ENCODE measurements around the gene DACT2.
"Not testable (repeated sequence)": the region's sequence is repeated elsewhere in the genome, so short reads cannot be mapped to it uniquely, and the experiment has no call there.

Gene DACT2

DNA sequence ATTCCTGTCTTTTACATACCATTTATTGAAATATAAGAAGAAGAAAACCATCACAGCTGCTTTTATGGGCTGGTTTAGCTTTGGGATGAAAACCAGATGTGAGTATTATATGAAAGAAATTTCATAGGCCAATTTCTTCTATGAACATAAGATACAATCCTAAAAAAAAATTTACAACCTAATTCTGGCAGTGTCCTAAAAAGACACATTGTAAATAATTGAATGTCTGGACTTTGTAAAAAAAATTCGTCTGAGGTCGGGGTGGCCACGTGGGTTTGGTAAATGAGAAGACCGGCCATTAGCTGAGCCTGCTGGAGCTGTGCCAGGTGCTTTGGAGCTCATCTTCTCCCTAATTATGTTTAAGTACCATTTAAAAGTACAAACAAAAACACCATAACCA lies 26.8 kb downstream of the DACT2 start:
- no peak for DNase-seq (ENCODE audit: low read depth, low spot score)
- no peak for TF ChIP-seq CTCF (IDR thresholded peaks at IDR 0.05; ENCODE audit: low read depth, low read length)
- no peak overlapping the region for H3K4me3 ChIP-seq (ENCODE audit: low read depth, low read length)
- in situ Hi-C loops (cut with HindIII; ENCODE audit: low sequenced_read_pairs), result no loop called here

DNA sequence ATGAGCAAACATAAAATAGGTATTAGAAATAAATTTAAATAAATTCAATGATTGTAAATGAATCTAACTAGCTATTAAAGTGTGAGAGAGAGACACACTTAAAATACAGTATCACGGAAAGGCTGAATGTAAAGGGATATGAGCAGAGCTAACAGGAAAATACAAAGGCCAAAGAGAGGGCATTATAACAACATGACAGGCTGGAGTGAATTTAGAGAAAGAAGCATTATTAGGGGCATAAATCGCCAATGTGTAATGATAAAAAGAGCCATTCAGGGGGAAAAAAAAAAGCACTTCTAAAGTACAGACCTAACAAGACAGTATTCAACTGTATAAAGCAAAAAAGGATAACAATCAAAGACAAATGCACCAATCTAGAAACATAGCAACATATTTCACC lies 28.1 kb downstream of the DACT2 start:
- H3K4me3 ChIP-seq (ENCODE audit: low read depth, low read length), result no peak overlapping the region
- in situ Hi-C loops (cut with HindIII; ENCODE audit: low sequenced_read_pairs), result no loop called here
- no peak for TF ChIP-seq CTCF (IDR thresholded peaks at IDR 0.05; ENCODE audit: low read depth, low read length)
- DNase-seq (ENCODE audit: low read depth, low spot score), result no peak

GRCh38 chr6:168290095-168290494 lies 29.5 kb downstream of the DACT2 start:
- TF ChIP-seq CTCF (IDR thresholded peaks at IDR 0.05; ENCODE audit: low read depth, low read length), result no peak
- in situ Hi-C loops (cut with HindIII; ENCODE audit: low sequenced_read_pairs), result no loop called here
- no peak for DNase-seq (ENCODE audit: low read depth, low spot score)
- H3K4me3 ChIP-seq (ENCODE audit: low read depth, low read length), result no peak overlapping the region

GRCh38 chr6:168289571-168289962 lies 30.0 kb downstream of the DACT2 start:
- in situ Hi-C loops (cut with HindIII; ENCODE audit: low sequenced_read_pairs), result no loop called here
- DNase-seq (ENCODE audit: low read depth, low spot score), result no peak
- no peak for TF ChIP-seq CTCF (IDR thresholded peaks at IDR 0.05; ENCODE audit: low read depth, low read length)
- H3K4me3 ChIP-seq (ENCODE audit: low read depth, low read length), result no peak overlapping the region

GRCh38 chr6:168288781-168289570 lies 30.6 kb downstream of the DACT2 start:
- TF ChIP-seq CTCF (IDR thresholded peaks at IDR 0.05; ENCODE audit: low read depth, low read length), result no peak
- H3K4me3 ChIP-seq (ENCODE audit: low read depth, low read length), result no peak overlapping the region
- no peak for DNase-seq (ENCODE audit: low read depth, low spot score)
- in situ Hi-C loops (cut with HindIII; ENCODE audit: low sequenced_read_pairs), result no loop called here

DNA sequence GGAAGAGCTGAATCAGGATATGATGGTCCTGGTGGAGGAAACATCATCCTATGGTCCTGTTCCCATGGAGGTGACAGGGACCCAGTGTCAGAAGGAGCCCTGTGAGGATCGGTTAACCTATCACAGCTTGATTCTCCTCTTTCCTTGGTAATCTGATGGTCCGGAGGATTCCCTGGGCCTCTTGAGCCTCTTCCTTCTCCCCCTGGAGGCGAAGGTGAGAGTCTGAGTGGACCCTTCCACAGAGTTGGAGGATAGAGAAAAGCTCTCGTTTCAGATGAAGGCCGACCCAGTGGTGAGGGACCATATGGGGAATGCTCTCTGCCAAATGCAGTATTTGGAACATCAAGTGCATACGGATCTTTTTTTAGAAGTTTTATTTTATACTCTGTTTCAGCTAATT lies 32.1 kb downstream of the DACT2 start:
- DNase-seq (ENCODE audit: low read depth, low spot score); H3K4me3 ChIP-seq (ENCODE audit: low read depth, low read length); in situ Hi-C loops (cut with HindIII; ENCODE audit: low sequenced_read_pairs): not testable (repeated sequence)

- H3K4me3 ChIP-seq (ENCODE audit: low read depth, low read length); DNase-seq (ENCODE audit: low read depth, low spot score); in situ Hi-C loops (cut with HindIII; ENCODE audit: low sequenced_read_pairs): not testable (repeated sequence)
These were observed 32.7 kb downstream of the DACT2 start for GRCh38 chr6:168286771-168287446.
